Vagina (tissue), 2 donors: ENCODE results near the gene CBX7. TPM values are rescaled to one million over a fixed set of nuclear protein-coding genes. Genes with fewer than 3 reads are reported as not detected.
A peak's percentile ranks its signal among the peaks of the same experiment; 100 is the strongest.

ENCODE experiments used
- DNase-seq, 2 donors: peaks; one replicate each; pipeline ENCODE4 v3.0.0-alpha.2; 2017; ENCODE audit errors: extremely low spot score in 2 of 2
- H3K27ac ChIP-seq: fragments of 200-600 bp; sonication (generic); one replicate; pipeline ENCODE4 v1.5.1; 2019
- H3K27me3 ChIP-seq: fragments of 200-600 bp; sonication (generic); one replicate; pipeline ENCODE4 v1.5.1; 2019
- H3K36me3 ChIP-seq, 2 donors: fragments of 200-600 bp; sonication (generic); one replicate each; pipeline ENCODE4 v1.5.1; 2017 to 2019
- H3K4me1 ChIP-seq: fragments of 200-600 bp; sonication (generic); one replicate; pipeline ENCODE4 v1.5.1; 2019
- H3K4me3 ChIP-seq, 2 donors: fragments of 200-600 bp; sonication (generic); 1 replicate in 1 of 2; 2 replicates in 1 of 2; pipeline ENCODE4 v1.5.1; 2016 to 2019
- H3K9me3 ChIP-seq: fragments of 200-600 bp; sonication (generic); one replicate; pipeline ENCODE4 v1.5.1; 2019
- POLR2A ChIP-seq, 2 donors: fragments of 450-650 bp; IDR thresholded peaks; one replicate each; pipeline ENCODE4 v1.6.1; 2017; ENCODE audit warnings: antibody characterized with exemption in 2 of 2, mild to moderate bottlenecking in 2 of 2, moderate library complexity in 2 of 2
- POLR2AphosphoS5 ChIP-seq, 2 donors: sonication (generic); formaldehyde crosslinking; IDR thresholded peaks; one replicate each; pipeline ENCODE4 v1.9.0; 2017; ENCODE audit warnings: antibody characterized with exemption in 2 of 2, mild to moderate bottlenecking in 2 of 2, low read depth in 1 of 2; ENCODE audit not compliant: insufficient read depth in 1 of 2
- intact Hi-C: fragments of 100-400 bp; cut with DNase I; formaldehyde crosslinking; loops from one replicate; pipeline ENCODE4 v1.15.1; 2023
- total RNA-seq: library from RNA; depleted of rRNA; stranded (reverse); fragments of >200 nt; gene quantifications from one replicate; pipeline ENCODE4 v1.2.3, GENCODE V29; 2016
- TF ChIP-seq, protein P1 (sequence below), 3 experiments: fragments of 450-650 bp in 2 of 3; fragments of 200-600 bp in 1 of 3; sonication (generic) in 1 of 3; IDR thresholded peaks; one replicate each; pipeline ENCODE4 v1.5.1; 2017 to 2019; ENCODE audit warnings: antibody characterized with exemption in 3 of 3, mild to moderate bottlenecking in 2 of 3, moderate library complexity in 2 of 3

The CBX7 gene
- total RNA-seq, 1 donor from 2014 or later, result 98.0 TPM

DNA sequence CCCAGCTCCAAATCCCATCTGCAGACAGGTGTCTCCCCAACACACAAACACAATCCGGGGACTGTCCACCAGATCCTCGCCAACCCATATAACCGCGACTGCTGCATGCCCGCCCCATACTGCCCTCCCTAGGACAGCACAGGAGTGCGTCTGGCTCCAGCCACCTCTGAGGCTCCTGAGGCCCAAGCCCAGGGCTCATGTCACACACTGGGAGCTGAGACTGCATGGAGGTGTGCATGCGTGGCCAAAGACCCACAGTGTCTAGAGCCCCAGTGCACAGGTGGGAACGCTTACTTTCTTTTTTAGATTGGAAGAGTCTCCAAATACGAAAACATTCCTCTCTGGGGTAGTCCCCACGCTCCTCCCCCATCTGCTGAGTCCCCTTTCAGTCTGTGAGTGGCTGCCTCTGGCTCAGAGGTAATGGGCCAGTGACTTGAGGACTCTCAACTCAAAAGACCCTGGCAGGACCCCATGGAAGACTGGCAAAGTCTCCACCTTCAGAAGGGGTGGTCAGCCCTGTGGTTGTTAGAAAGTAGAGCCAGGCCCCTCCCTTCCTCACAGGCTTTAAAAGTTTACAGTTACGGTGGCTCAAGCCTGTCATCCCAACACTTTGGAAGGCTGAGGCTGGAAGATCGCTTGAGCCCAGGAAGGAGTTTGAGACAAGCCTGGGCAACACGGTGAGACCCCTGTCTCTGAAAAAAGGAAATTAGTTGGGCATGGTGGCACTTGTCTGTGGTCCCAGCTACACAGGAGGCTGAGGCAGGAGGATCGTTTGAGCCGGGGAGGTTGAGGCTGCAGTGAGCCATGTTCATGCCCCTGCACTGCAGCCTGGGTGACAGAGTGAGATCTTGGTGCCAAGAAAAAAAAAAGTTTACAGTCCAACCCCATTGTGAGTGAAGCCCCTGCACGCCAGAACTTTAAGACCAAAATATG, 2.3 kb downstream of the CBX7 start:
- H3K27me3 ChIP-seq, result no peaks in the 10 kb centered on the region
- no peaks in the 10 kb centered on the region for H3K9me3 ChIP-seq
- H3K36me3 ChIP-seq, result no peaks in the 10 kb centered on the region
- DNase-seq, result peak in 1 of 2 donors; percentile 87
- peak overlapping the region; percentile 99 for H3K27ac ChIP-seq
- peak overlapping the region; percentile 95 to 100 for H3K4me3 ChIP-seq
- TF ChIP-seq POLR2AphosphoS5 (IDR thresholded peaks at IDR 0.05; ENCODE audit: insufficient read depth in 1 of 2, low read depth in 1 of 2), result no peak
- TF ChIP-seq, protein P1, sequence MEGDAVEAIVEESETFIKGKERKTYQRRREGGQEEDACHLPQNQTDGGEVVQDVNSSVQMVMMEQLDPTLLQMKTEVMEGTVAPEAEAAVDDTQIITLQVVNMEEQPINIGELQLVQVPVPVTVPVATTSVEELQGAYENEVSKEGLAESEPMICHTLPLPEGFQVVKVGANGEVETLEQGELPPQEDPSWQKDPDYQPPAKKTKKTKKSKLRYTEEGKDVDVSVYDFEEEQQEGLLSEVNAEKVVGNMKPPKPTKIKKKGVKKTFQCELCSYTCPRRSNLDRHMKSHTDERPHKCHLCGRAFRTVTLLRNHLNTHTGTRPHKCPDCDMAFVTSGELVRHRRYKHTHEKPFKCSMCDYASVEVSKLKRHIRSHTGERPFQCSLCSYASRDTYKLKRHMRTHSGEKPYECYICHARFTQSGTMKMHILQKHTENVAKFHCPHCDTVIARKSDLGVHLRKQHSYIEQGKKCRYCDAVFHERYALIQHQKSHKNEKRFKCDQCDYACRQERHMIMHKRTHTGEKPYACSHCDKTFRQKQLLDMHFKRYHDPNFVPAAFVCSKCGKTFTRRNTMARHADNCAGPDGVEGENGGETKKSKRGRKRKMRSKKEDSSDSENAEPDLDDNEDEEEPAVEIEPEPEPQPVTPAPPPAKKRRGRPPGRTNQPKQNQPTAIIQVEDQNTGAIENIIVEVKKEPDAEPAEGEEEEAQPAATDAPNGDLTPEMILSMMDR (IDR thresholded peaks at IDR 0.05), result no peak
- TF ChIP-seq POLR2A (IDR thresholded peaks at IDR 0.05), result no peak
- intact Hi-C loops, result no loop called here
- peaks cover 73% of the 10 kb centered on the region for H3K4me1 ChIP-seq

DNA sequence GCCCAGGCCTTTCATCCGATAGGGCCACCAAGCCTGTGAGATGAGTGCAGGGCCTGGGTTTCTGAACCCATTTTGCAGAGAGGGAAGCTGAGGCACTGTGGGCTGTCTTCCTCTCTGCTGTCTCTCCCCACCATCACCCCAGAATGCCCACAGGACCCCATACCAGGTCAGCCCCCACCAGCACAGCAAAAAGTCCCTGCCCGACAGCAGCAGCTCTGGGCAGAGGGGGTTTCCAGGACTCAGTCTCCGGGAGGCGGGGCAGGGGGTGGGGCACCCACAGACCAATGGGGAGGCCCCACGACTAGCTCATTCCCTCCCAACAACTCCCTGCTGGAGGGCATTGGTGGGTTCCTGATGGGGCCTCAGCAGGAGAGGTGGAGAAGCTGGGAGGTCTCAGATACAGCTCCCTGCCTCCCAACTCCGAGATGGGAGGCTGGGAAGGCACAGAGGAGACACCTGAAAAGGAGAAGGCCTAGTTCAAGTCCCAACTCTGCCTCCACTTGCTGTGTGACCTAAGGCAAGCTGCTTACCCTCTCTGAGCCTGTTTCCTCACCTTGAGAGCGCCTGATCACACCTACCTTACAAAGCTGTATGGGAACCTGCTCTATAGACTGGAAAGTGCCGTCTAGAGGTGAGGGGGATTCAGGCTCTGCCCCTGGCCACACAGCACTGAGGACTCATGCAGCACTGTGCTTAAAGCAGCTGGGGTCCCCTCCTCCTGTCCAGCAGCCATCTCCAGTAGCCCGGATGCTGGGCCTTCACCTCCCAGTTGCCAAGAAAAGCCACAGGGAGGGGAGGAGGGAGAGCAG, 3.5 kb downstream of the CBX7 start:
- TF ChIP-seq POLR2AphosphoS5 (IDR thresholded peaks at IDR 0.05; ENCODE audit: insufficient read depth in 1 of 2, low read depth in 1 of 2) (peak in 1 of 2 donors; percentile 64), POLR2A (IDR thresholded peaks at IDR 0.05) (peak in 1 of 2 donors; percentile 29)
- TF ChIP-seq, protein P1 (IDR thresholded peaks at IDR 0.05), result no peak
- H3K27ac ChIP-seq, result peak overlapping the region; percentile 99
- DNase-seq, result peak in 1 of 2 donors; percentile 87
- H3K9me3 ChIP-seq, result no peaks in the 10 kb centered on the region
- H3K4me1 ChIP-seq, result peaks cover 85% of the 10 kb centered on the region
- H3K36me3 ChIP-seq, result no peaks in the 10 kb centered on the region
- intact Hi-C loops, result no loop called here
- peak overlapping the region in 1 of 2 donors; percentile 100 for H3K4me3 ChIP-seq
- no peaks in the 10 kb centered on the region for H3K27me3 ChIP-seq

DNA sequence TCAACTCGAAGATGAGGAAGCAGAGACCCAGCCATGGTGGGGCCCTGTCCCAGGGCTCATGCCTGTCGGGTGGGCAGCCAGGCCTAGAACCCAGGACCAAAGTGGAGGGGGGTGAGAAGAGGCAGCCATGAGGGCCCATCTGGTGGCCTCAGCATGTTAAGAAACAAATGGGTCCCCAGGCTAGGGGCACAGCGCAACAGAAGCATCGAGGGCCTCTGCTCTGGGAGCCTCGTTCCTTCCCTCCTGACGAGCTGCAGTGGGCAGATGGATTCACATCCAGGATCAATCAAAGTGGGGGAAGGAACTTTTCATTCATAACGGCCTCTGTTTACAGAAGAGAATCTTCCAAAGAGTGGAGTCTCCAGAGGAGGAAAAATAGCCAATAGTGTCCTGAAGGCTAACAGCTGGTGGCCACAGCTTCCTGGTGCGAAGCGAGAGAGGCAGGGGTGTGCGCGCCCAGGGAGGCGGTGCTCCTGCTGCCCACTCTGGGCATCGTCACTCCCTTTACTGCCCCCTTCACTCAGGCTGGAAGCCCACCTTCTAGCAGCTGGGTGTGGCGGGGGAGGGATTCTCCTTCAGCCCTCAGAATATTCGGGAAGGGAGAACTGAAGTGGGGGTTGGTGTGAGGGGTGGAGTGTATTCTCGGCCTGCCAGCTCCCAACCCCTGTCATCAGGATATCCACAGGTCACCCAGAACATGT, 4.3 kb downstream of the CBX7 start:
- Histone ChIP-seq H3K27ac (peak overlapping the region; percentile 99), H3K4me3 (peak overlapping the region in 1 of 2 donors; percentile 29), H3K9me3 (no peaks in the 10 kb centered on the region), H3K36me3 (no peaks in the 10 kb centered on the region), H3K27me3 (no peaks in the 10 kb centered on the region), H3K4me1 (peaks cover 81% of the 10 kb centered on the region)
- DNase-seq, result peak in 1 of 2 donors; percentile 87
- no peak for TF ChIP-seq POLR2AphosphoS5 (IDR thresholded peaks at IDR 0.05; ENCODE audit: insufficient read depth in 1 of 2, low read depth in 1 of 2)
- no peak for TF ChIP-seq POLR2A (IDR thresholded peaks at IDR 0.05)
- TF ChIP-seq, protein P1 (IDR thresholded peaks at IDR 0.05), result no peak
- intact Hi-C loops, result no loop called here

DNA sequence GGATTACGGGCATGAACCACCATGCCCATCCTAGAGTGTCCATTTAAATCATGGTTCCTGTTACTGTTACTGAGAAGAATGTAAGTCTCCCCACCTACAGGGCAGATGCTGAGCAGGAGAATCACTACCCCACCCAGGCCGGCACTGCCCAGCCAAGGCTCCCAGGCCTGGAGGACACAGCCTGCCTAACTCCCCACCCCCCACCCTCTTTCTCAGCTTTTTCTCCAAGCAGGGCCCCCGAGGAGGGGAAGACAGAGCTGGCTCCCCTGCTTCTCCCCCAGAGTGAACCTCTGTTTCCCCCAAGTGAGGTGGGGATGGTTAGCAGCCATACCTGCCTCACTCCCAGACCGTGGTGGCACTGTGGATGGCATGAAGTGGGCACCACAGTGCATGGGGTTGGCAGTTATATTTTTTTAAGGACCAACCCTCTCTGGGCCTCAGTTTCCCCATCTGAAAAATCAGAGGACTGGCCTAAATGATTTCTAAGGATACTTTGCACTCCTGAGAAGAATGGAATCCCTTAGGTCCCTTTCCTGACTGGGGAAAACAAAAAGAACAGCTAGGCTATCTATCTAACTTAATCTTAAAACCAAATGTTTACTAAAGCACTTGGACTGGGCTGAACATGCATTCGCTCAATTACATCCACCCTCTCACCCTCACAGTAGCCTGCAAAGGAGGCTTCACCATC, 5.0 kb downstream of the CBX7 start:
- H3K4me3 ChIP-seq, result no peak overlapping the region
- peak overlapping the region; percentile 99 for H3K27ac ChIP-seq
- TF ChIP-seq POLR2A (IDR thresholded peaks at IDR 0.05) (no peak), POLR2AphosphoS5 (IDR thresholded peaks at IDR 0.05; ENCODE audit: insufficient read depth in 1 of 2, low read depth in 1 of 2) (no peak)
- TF ChIP-seq, protein P1 (IDR thresholded peaks at IDR 0.05), result no peak
- intact Hi-C loops, result no loop called here
- H3K4me1 ChIP-seq, result peaks cover 77% of the 10 kb centered on the region
- H3K9me3 ChIP-seq, result no peaks in the 10 kb centered on the region
- no peak for DNase-seq
- H3K36me3 ChIP-seq, result no peaks in the 10 kb centered on the region
- no peaks in the 10 kb centered on the region for H3K27me3 ChIP-seq
